Measurements from ENCODE around the gene MACC1.
"Not testable (repeated sequence)": the region's sequence is repeated elsewhere in the genome, so short reads cannot be mapped to it uniquely, and the experiment has no call there.

MACC1 gene

GRCh38 chr7:20128001-20128400 is 89.2 kb downstream of the MACC1 start:
- Histone ChIP-seq H3K9ac (ENCODE audit: low read length) (no peak overlapping the region), H2AFZ (ENCODE audit: low read length) (no peak overlapping the region), H3K4me3 (ENCODE audit: low read depth, low read length, poor library complexity, severe bottlenecking) (no peak overlapping the region), H3K9me3 (ENCODE audit: low read length) (no peaks in the 10 kb centered on the region), H3K36me3 (ENCODE audit: insufficient read depth, low read length) (no peaks in the 10 kb centered on the region), H3K9me2 (ENCODE audit: low read depth, low read length) (no peaks in the 10 kb centered on the region), H3K4me1 (ENCODE audit: insufficient read depth, low read length, severe bottlenecking) (no peaks in the 10 kb centered on the region), H4K20me1 (ENCODE audit: insufficient read depth, low read length) (no peaks in the 10 kb centered on the region), H3K79me2 (ENCODE audit: insufficient read depth, low read length) (no peaks in the 10 kb centered on the region), H3K27ac (ENCODE audit: low read depth, low read length, poor library complexity, severe bottlenecking) (no peak overlapping the region), H3F3A (ENCODE audit: insufficient read depth, low read length) (no peaks in the 10 kb centered on the region), H3K4me2 (ENCODE audit: low read length) (no peak overlapping the region), H3K27me3 (ENCODE audit: insufficient read depth, low read length) (no peaks in the 10 kb centered on the region)
- TF ChIP-seq EZH2 (IDR thresholded peaks at IDR 0.05; ENCODE audit: borderline replicate concordance, low read length) (no peak), CTCF (IDR thresholded peaks at IDR 0.05; ENCODE audit: low read length) (no peak)

GRCh38 chr7:20126060-20126459 is 91.1 kb downstream of the MACC1 start:
- not testable (repeated sequence) for H3K9me3 ChIP-seq (ENCODE audit: low read length); H4K20me1 ChIP-seq (ENCODE audit: insufficient read depth, low read length); H3K9ac ChIP-seq (ENCODE audit: low read length); H3K27me3 ChIP-seq (ENCODE audit: insufficient read depth, low read length); H3K79me2 ChIP-seq (ENCODE audit: insufficient read depth, low read length); H3K4me2 ChIP-seq (ENCODE audit: low read length); H3K4me3 ChIP-seq (ENCODE audit: low read depth, low read length, poor library complexity, severe bottlenecking); H3K4me1 ChIP-seq (ENCODE audit: insufficient read depth, low read length, severe bottlenecking); H3K27ac ChIP-seq (ENCODE audit: low read depth, low read length, poor library complexity, severe bottlenecking); H3K9me2 ChIP-seq (ENCODE audit: low read depth, low read length); H2AFZ ChIP-seq (ENCODE audit: low read length); H3F3A ChIP-seq (ENCODE audit: insufficient read depth, low read length); H3K36me3 ChIP-seq (ENCODE audit: insufficient read depth, low read length)

GRCh38 chr7:20124087-20124486 is 93.1 kb downstream of the MACC1 start:
- H3K9me3 ChIP-seq (ENCODE audit: low read length); H3K79me2 ChIP-seq (ENCODE audit: insufficient read depth, low read length); H3K27ac ChIP-seq (ENCODE audit: low read depth, low read length, poor library complexity, severe bottlenecking); H3F3A ChIP-seq (ENCODE audit: insufficient read depth, low read length); H4K20me1 ChIP-seq (ENCODE audit: insufficient read depth, low read length); H3K27me3 ChIP-seq (ENCODE audit: insufficient read depth, low read length); H3K4me3 ChIP-seq (ENCODE audit: low read depth, low read length, poor library complexity, severe bottlenecking); H3K4me2 ChIP-seq (ENCODE audit: low read length); H3K9me2 ChIP-seq (ENCODE audit: low read depth, low read length); H3K4me1 ChIP-seq (ENCODE audit: insufficient read depth, low read length, severe bottlenecking); H2AFZ ChIP-seq (ENCODE audit: low read length); H3K9ac ChIP-seq (ENCODE audit: low read length); H3K36me3 ChIP-seq (ENCODE audit: insufficient read depth, low read length): not testable (repeated sequence)

- H3K27me3 ChIP-seq (ENCODE audit: insufficient read depth, low read length); H3K9me2 ChIP-seq (ENCODE audit: low read depth, low read length); H3K4me1 ChIP-seq (ENCODE audit: insufficient read depth, low read length, severe bottlenecking); H3K4me2 ChIP-seq (ENCODE audit: low read length); H2AFZ ChIP-seq (ENCODE audit: low read length); H3K9ac ChIP-seq (ENCODE audit: low read length); H4K20me1 ChIP-seq (ENCODE audit: insufficient read depth, low read length); H3F3A ChIP-seq (ENCODE audit: insufficient read depth, low read length); H3K4me3 ChIP-seq (ENCODE audit: low read depth, low read length, poor library complexity, severe bottlenecking); H3K79me2 ChIP-seq (ENCODE audit: insufficient read depth, low read length); H3K9me3 ChIP-seq (ENCODE audit: low read length); H3K36me3 ChIP-seq (ENCODE audit: insufficient read depth, low read length); H3K27ac ChIP-seq (ENCODE audit: low read depth, low read length, poor library complexity, severe bottlenecking): not testable (repeated sequence)
Measured at GRCh38 chr7:20122653-20123316, 94.4 kb downstream of the MACC1 start.

GRCh38 chr7:20122073-20122472 is 95.1 kb downstream of the MACC1 start:
- H3K9me3 ChIP-seq (ENCODE audit: low read length) = no peaks in the 10 kb centered on the region
- no peaks in the 10 kb centered on the region for H3K36me3 ChIP-seq (ENCODE audit: insufficient read depth, low read length)
- H3K4me2 ChIP-seq (ENCODE audit: low read length) = no peak overlapping the region
- H3K4me1 ChIP-seq (ENCODE audit: insufficient read depth, low read length, severe bottlenecking) = no peaks in the 10 kb centered on the region
- no peak overlapping the region for H3K9ac ChIP-seq (ENCODE audit: low read length)
- TF ChIP-seq CTCF (IDR thresholded peaks at IDR 0.05; ENCODE audit: low read length) = no peak
- no peak for TF ChIP-seq EZH2 (IDR thresholded peaks at IDR 0.05; ENCODE audit: borderline replicate concordance, low read length)
- no peaks in the 10 kb centered on the region for H3F3A ChIP-seq (ENCODE audit: insufficient read depth, low read length)
- H3K27me3 ChIP-seq (ENCODE audit: insufficient read depth, low read length) = no peaks in the 10 kb centered on the region
- no peaks in the 10 kb centered on the region for H4K20me1 ChIP-seq (ENCODE audit: insufficient read depth, low read length)
- no peaks in the 10 kb centered on the region for H3K9me2 ChIP-seq (ENCODE audit: low read depth, low read length)
- H3K79me2 ChIP-seq (ENCODE audit: insufficient read depth, low read length) = no peaks in the 10 kb centered on the region
- no peak overlapping the region for H2AFZ ChIP-seq (ENCODE audit: low read length)
- H3K27ac ChIP-seq (ENCODE audit: low read depth, low read length, poor library complexity, severe bottlenecking) = no peak overlapping the region
- no peak overlapping the region for H3K4me3 ChIP-seq (ENCODE audit: low read depth, low read length, poor library complexity, severe bottlenecking)

Measured in OCI-LY1 (cell line).